SK-N-SH treated with all-trans-retinoic acid at 6 μM for 48 hours (cell line): ENCODE data around the gene TWNK.

Source experiments
- ATAC-seq: fragments of 200-7000 bp; cut with Tn5 transposase; 3 replicates; pipeline ENCODE4 v1.9.1; 2020; ENCODE audit warnings: mild to moderate bottlenecking, moderate library complexity
- ARNTL ChIP-seq: fragments of 450-650 bp; formaldehyde crosslinking; IDR thresholded peaks from 2 replicates; pipeline ENCODE4 v1.5.0; 2020; ENCODE audit warnings: low read depth, mild to moderate bottlenecking, moderate library complexity, borderline replicate concordance
- CSDC2 ChIP-seq: fragments of 250-450 bp; sonication (Bioruptor Pico); IDR thresholded peaks from 2 replicates; pipeline ENCODE4 v1.5.0; 2020; ENCODE audit warnings: mild to moderate bottlenecking, moderate library complexity
- GLIS3 ChIP-seq: fragments of 250-450 bp; sonication (Bioruptor Pico); IDR thresholded peaks from 2 replicates; pipeline ENCODE4 v1.5.0; 2020; ENCODE audit warnings: mild to moderate bottlenecking, moderate library complexity
- OSR1 ChIP-seq: fragments of 250-450 bp; sonication (Bioruptor Pico); IDR thresholded peaks from 2 replicates; pipeline ENCODE4 v1.8.0; 2022; ENCODE audit warnings: moderate library complexity, mild to moderate bottlenecking, inconsistent platforms
- SNAI2 ChIP-seq: fragments of 250-450 bp; sonication (Bioruptor Pico); IDR thresholded peaks from 2 replicates; pipeline ENCODE4 v1.5.0; 2020; ENCODE audit warnings: mild to moderate bottlenecking, moderate library complexity
- TCF4 ChIP-seq: fragments of 250-450 bp; sonication (Bioruptor Pico); IDR thresholded peaks from 2 replicates; pipeline ENCODE4 v1.8.0; 2021; ENCODE audit warnings: mild to moderate bottlenecking, moderate library complexity, borderline replicate concordance
- TOX ChIP-seq: fragments of 250-450 bp; sonication (Bioruptor Pico); IDR thresholded peaks from 2 replicates; pipeline ENCODE4 v1.8.0; 2021; ENCODE audit warnings: mild to moderate bottlenecking, moderate library complexity, borderline replicate concordance
- ZC3H10 ChIP-seq: fragments of 250-450 bp; sonication (Bioruptor Pico); IDR thresholded peaks from 2 replicates; pipeline ENCODE4 v1.5.1; 2021; ENCODE audit warnings: mild to moderate bottlenecking, moderate library complexity
- ZFP3 ChIP-seq: fragments of 250-450 bp; sonication (Bioruptor Pico); IDR thresholded peaks from 2 replicates; pipeline ENCODE4 v1.5.0; 2020; ENCODE audit warnings: mild to moderate bottlenecking, moderate library complexity
- ZFP30 ChIP-seq: fragments of 450-650 bp; formaldehyde crosslinking; IDR thresholded peaks from 2 replicates; pipeline ENCODE4 v1.5.0; 2022; ENCODE audit warnings: mild to moderate bottlenecking, moderate library complexity
- ZNF565 ChIP-seq: fragments of 450-650 bp; formaldehyde crosslinking; conservative IDR thresholded peaks from 2 replicates; pipeline ENCODE4 v1.5.0; 2020; ENCODE audit warnings: low read depth, mild to moderate bottlenecking, moderate library complexity
- ZNF8 ChIP-seq: fragments of 450-650 bp; formaldehyde crosslinking; IDR thresholded peaks from 2 replicates; pipeline ENCODE4 v1.5.0; 2020; ENCODE audit warnings: mild to moderate bottlenecking, moderate library complexity
- TF ChIP-seq, protein P1 (sequence below): fragments of 250-450 bp; sonication (Bioruptor Pico); IDR thresholded peaks from 2 replicates; pipeline ENCODE4 v1.8.0; 2020; ENCODE audit warnings: mild to moderate bottlenecking, moderate library complexity, borderline replicate concordance
- TF ChIP-seq, protein P2 (sequence below): fragments of 250-450 bp; sonication (Bioruptor Pico); IDR thresholded peaks from 2 replicates; pipeline ENCODE4 v1.5.1; 2021; ENCODE audit warnings: mild to moderate bottlenecking, moderate library complexity
- TF ChIP-seq, protein P3 (sequence below): fragments of 250-450 bp; sonication (Bioruptor Pico); IDR thresholded peaks from 2 replicates; pipeline ENCODE4 v1.8.0; 2021; ENCODE audit warnings: low read depth, mild to moderate bottlenecking, moderate library complexity, borderline replicate concordance

The TWNK gene

DNA sequence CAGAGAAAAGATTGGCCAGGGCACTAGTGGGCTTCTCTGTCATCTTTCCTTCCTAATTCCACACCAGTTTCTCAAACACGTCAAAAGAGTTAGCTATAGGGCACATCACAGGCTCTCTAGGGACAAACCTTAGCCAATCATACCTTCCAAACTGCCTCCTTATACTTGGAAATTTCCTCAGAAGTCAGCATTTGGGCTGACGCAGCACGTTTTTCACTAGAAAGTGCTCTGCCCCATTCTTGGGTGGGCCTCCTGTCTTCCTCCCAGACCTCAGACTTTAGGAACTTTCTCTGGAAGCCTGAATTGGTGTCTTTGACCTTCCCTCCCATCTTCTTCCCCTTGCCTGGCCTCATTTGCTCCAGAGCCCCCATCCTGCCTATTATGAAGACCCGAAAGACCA, 54.8 kb downstream of the TWNK start (continued):
- TF ChIP-seq TOX (no peak), ZC3H10 (no peak), ZFP3 (CRISPR knock-in tag) (no peak)
- TF ChIP-seq, all 23 proteins: peak for 0

DNA sequence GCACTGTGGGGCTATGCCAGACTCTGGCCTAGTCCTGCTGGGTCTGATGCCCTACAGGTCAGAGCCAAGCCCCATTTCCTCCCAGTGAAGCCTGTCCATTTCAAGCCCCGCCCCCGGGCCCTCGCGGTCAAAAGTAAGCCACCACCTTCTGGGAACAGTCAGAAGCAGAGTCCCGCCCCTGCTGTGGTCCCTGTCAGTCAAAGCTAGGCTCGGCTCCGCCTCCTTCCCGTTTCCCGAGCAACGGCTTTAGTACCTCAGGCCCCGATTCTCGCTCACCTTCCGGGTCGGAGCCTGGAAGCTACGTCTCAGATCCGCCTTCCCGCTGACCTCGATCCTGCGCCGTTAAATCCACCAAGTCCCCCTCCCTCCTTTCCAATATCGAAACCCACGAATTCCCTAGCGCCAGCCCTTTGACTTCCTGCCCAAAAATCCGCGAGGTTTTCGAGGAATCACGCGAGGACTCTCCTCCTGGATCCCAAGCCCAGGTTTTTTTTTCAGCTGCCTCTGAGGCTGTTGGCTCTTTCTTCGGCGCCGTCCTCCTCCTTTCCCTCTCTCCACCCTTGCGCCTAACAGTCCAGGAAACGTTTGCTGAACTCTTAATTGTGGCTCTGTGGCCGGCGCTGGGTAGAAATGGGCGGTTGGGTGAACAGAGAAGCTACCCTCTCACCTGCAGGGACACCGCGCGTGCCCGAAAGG, 55.5 kb downstream of the TWNK start:
- ATAC-seq: peak; percentile 92
- TF ChIP-seq, protein P1, sequence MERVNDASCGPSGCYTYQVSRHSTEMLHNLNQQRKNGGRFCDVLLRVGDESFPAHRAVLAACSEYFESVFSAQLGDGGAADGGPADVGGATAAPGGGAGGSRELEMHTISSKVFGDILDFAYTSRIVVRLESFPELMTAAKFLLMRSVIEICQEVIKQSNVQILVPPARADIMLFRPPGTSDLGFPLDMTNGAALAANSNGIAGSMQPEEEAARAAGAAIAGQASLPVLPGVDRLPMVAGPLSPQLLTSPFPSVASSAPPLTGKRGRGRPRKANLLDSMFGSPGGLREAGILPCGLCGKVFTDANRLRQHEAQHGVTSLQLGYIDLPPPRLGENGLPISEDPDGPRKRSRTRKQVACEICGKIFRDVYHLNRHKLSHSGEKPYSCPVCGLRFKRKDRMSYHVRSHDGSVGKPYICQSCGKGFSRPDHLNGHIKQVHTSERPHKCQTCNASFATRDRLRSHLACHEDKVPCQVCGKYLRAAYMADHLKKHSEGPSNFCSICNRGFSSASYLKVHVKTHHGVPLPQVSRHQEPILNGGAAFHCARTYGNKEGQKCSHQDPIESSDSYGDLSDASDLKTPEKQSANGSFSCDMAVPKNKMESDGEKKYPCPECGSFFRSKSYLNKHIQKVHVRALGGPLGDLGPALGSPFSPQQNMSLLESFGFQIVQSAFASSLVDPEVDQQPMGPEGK (CRISPR knock-in tag): no peak
- TF ChIP-seq CSDC2 (no peak), OSR1 (CRISPR knock-in tag) (no peak), GLIS3 (CRISPR knock-in tag) (no peak)

DNA sequence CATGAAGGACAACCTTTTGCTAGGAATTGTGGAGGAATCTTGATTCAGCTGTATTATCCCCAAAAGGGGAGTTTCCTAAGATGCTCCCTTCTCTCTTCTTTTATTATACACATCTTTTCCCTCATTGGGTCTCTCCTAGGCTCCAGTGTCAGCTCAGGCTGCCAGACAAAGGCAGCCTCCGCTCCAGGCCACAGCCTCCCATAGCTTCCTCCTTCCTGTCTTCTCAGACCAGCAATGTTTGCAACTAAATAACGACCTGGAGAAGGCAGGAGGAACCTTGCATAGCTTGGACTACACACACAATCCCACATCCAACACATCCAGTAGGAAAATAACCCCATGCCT, 56.0 kb downstream of the TWNK start:
- TF ChIP-seq ZNF565: no peak
- no peak for TF ChIP-seq ARNTL (CRISPR knock-in tag)
- no peak for TF ChIP-seq TCF4 (CRISPR knock-in tag)
- TF ChIP-seq, protein P2, sequence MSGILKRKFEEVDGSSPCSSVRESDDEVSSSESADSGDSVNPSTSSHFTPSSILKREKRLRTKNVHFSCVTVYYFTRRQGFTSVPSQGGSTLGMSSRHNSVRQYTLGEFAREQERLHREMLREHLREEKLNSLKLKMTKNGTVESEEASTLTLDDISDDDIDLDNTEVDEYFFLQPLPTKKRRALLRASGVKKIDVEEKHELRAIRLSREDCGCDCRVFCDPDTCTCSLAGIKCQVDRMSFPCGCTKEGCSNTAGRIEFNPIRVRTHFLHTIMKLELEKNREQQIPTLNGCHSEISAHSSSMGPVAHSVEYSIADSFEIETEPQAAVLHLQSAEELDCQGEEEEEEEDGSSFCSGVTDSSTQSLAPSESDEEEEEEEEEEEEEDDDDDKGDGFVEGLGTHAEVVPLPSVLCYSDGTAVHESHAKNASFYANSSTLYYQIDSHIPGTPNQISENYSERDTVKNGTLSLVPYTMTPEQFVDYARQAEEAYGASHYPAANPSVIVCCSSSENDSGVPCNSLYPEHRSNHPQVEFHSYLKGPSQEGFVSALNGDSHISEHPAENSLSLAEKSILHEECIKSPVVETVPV (CRISPR knock-in tag): no peak
- no peak for TF ChIP-seq ZNF8 (CRISPR knock-in tag)
- TF ChIP-seq SNAI2 (CRISPR knock-in tag): no peak
- TF ChIP-seq, protein P1 (CRISPR knock-in tag): no peak
- TF ChIP-seq, protein P3, sequence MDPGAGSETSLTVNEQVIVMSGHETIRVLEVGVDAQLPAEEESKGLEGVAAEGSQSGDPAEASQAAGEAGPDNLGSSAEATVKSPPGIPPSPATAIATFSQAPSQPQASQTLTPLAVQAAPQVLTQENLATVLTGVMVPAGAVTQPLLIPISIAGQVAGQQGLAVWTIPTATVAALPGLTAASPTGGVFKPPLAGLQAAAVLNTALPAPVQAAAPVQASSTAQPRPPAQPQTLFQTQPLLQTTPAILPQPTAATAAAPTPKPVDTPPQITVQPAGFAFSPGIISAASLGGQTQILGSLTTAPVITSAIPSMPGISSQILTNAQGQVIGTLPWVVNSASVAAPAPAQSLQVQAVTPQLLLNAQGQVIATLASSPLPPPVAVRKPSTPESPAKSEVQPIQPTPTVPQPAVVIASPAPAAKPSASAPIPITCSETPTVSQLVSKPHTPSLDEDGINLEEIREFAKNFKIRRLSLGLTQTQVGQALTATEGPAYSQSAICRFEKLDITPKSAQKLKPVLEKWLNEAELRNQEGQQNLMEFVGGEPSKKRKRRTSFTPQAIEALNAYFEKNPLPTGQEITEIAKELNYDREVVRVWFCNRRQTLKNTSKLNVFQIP: no peak
- TF ChIP-seq ZFP30 (CRISPR knock-in tag): no peak
- ATAC-seq: no peak
